ENCODE data around the gene CDH23.

Gene CDH23

DNA sequence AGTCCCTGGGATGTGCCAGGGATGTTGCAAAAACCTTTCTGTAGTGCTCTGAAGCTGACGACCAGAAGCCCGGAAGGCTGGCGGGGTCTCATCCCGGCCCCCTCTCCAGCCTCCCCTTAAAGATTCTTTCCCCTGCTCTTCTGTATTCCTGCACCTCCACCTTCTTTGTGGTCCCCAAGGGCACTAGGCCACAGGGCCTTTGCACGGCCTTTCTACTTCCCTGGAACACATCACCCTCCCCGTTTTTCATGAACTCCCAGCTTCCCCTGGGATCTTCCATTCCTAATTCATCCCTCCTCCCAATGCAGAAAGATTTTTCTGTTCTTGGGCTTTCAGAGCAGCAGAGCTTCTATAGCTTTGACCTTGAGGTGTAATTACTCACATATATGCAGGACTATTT lies 127.0 kb downstream of the CDH23 start:
- DNase-seq: no peak

DNA sequence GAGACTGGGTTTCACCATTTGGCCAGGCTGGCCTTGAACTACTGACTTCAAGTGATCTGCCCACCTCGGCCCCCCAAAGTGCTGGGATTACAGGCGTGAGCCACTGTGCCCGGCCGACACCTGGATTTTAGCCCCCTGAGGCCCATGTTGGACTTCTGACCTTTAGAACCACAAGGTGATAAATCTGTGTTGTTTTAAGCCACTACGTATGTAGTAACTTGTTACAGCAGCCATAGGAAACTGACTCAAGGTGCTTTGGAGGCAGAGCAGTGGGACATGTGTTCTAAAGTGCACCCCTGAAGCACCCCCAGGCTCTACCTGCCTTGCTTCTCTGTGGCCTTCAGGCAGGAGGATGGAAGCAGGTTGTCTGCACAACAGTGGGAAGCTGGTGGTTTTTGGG lies 128.4 kb downstream of the CDH23 start:
- no peak for DNase-seq

DNA sequence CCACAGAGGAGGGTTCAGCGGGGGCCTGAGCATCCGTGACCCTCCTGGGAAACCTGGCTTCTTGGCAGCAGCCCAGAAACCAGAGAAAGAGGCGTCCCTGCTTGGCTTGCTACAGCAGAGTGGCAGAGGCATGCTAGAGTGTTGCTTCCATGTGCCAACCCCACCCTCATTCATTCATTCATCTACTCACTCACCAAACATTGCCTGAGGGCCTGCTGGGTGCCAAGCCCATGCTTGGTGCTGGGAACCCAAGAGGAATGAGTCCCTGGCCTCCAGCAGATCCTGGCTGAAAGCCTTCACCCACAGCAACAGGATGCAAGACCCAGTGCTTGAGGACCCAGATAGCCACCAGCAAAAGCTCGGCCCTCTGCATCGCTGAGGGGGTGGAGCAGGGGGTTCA lies 129.0 kb downstream of the CDH23 start:
- DNase-seq: no peak

DNA sequence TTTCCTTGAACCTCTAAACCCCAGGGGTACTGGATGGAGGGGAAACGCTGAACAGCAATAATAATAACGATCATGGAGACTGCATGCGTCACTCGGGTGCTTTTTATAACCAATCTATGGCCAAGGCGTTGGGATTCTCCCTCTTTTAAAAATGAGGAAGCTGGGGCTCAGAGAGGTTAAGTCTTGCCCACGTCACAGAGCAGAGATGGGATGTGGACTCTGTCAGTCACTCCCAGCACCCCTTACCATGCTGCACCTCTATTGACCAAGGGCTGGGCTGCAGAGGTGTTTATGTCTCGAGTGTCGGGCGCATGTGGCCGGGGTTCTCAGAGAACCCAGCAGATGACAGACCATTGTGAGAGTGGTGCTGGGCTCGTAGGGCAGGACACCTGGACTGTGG lies 129.9 kb downstream of the CDH23 start:
- no peak for DNase-seq

DNA sequence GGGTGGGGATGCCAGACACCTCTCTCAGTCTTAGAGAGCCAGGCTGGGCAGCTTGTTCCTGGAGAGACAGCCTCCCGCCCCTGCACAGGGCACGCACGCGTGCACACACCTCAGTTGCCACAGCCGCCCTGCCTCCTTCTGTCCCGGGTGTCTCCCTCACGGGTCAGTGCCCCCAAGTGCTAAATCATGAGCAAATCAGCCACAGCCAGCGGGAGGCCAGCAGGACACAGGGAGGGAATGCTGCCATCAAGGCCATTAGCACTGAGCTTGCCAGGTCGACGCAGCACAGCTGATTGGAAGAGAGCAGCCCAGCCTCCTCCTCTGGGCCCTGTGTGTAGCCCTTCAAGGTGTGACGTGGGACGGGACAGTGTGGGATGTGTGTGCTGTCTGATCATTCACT lies 130.4 kb downstream of the CDH23 start:
- DNase-seq: no peak

DNA sequence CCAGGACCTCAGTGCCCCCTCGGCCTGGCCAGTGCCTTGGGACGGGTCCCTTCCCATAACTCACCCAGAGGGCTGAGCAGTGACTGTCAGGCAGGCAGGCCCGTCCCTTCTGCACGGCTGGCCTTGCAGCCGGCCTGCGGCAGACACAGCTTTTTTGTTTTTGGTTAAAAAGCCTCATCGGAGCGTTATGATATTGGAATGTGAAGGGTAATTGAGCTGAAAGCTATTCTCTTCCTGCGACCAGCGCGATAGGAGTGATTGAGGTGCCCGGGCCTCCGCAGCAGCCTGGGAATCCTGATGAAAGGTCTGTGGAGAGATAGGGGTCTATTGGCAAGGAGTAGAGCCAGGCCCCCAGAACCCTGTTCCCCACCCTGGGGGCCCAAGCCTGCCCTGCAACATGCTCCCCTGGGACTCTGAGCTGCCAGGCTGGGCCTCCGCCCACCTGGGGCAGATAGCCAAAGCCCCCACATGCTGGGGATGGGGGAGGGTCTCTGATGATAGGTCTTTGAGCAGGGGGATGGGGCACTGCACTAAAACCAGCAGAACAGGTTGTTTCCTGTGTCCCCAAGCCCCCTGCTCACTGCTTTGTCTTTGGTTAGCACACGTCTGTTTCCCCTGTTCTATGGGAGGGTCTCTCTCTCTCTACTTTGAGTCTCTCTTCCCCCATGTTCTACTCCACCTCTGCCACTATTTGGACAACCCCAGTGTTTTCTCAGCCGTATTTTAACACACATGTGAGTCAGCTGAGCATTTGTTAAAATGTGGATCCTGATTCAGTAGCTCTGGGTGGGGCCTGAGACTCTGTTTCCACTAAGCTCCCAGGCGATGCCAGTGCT lies 131.9 kb downstream of the CDH23 start:
- no peak for DNase-seq

DNA sequence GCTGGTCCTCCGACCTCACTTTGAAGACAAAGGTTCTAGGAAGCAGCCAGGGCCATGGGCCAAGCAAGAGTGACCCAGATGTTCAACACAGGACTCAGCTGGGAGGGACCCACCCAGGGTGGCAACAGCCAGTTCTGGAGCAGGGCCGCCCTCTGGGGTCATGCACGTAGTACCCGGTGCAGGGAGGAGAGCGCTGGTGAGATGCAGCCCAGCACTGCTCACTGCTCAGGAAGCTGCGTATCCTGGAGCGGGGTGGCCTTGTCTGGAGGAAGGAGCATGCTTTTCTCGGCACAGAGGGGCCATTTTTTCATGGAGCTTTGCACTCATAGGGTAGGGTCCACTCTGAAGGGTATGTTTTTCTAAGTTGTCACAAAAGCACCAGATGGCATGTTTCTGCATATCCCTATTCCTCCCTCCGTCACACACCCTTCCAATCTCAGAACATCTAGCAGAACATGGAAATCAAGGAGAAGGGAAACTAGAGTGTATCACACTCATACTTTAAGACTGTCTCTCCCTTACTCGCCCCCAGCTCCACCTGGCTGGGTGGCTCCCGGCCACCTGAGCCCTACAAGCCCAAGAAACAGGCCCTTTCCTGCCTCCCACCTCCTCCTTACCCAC lies 132.6 kb downstream of the CDH23 start:
- DNase-seq: no peak

DNA sequence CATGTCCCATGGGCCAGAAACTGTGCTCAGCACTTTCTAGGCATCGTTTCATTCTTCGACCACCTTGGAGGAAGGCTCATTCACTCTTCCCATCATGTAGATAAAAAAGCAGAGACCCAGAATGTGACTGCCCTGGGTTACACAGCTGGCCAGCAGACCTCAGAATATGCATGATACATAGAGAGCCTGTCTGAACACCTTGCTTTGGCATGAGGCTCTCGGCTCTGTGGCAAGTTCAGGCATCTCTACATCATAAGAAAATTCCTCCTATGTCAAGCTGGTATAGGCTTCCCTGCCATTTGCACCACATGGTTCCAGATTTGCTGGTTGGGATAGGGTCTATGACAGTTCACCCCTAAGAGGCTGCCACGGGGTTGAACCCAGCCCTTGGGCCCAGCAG lies 134.1 kb downstream of the CDH23 start:
- no peak for DNase-seq

DNA sequence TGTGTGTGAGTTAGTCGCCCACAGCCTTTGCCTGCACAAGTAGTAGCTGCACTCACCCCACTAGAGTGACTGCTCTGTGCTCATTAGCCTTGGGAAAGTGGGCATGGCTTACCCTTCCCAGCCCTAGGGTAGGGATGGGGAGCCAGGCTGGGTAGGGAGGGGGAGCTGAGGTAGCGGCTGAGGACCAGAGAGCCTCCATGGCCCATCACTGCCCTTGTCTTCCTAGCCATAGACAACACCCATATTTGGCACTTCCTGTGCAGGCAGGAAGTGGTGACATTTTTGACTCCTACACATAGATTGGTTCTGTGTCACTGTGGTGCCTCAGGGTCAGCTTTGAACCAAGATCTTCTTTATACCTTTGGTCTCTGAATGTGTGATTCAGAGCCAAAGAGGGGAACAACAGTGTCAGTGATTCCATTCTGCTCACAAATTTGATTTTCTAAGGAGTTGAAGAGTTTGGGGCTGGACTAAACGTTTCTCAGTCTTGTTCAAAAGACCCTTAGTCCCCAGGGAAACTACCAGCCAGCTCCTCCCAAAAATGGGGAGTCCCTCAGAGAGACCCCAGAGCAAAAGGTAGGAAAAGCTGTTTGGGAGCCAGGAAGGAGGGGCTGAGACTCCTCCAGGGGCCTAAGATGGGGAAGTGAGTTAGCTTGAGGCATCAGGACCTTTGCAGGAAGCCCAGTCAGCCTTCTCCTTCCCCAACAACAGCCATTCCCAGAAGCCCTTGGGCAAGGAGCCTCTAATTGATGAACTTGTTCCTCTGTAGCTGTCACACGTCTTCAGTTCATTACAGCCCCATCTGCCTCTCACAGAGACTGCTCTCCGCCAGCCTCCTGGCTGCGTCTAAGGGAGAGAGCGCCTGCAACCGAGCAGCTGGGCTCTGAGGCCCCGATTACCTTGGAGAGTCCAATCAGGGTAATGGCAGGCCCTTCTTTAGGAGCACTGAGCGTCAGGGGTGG lies 135.0 kb downstream of the CDH23 start:
- no peak for DNase-seq

DNA sequence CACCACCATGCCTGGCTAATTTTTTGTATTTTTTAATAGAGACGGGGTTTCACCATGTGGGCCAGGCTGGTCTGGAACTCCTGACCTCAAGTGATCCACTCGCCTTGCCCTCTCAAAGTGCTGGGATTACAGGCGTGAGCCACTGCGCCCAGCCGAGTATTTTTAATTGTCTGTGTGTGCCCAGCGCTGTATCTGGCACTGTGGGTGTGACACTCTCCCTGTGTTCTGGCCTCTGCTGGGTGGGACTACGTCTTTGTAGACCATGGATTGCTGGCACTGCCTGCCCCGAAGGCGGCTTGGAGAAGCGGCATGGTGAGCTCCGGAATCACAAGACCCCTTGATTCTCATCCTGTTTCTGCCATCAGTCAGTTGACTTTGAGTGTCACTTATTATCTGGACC lies 136.2 kb downstream of the CDH23 start:
- DNase-seq: no peak

DNA sequence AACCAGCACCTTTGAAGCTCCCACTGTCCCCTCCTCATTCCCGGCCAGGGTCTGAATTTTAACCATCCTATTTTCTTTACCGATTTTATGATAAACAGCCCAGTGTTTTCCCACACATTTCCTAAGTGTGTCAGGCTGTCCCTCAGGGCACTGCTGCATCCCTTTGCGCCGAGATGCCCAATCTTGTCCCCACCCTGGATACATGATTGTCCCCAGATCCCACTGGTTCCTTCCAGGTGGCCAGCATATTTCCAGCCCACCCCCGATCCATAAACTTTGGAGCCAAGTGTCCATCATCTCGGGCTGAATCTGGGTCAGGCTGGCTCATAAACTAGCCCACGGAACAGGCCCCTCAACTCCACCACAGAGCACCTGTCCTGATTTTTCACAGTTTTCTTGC lies 137.2 kb downstream of the CDH23 start:
- DNase-seq: no peak

DNA sequence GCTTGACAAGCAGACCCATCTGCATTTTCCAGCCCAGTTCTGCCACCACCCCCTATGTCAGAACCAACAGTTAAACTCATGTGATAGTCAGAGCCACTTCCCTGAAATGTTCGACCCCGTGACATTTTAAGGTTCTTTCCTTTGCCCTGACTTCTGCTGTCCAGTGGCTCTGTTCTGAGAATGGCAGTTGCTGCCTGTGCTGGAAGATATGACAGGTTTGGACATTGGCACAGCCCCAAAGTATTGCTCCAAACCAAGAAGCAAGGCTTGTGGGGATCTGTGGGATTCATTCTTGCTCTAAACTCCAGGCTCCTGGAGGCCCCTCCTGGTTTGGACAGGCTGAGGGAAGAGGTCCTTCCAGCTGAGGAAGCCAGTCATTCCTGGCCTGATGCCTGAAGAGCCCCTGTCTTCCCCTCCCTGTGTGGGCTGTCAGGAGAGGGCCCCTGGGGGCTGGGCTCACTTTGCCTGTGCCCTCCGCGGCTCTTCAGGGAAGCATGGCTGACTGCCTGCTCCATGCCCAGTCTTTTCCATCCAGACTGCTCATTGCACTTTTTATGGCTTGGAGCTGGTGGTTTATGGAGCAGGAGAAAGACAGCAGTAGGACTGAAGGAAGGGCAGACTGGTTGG lies 138.0 kb downstream of the CDH23 start:
- DNase-seq: no peak

DNA sequence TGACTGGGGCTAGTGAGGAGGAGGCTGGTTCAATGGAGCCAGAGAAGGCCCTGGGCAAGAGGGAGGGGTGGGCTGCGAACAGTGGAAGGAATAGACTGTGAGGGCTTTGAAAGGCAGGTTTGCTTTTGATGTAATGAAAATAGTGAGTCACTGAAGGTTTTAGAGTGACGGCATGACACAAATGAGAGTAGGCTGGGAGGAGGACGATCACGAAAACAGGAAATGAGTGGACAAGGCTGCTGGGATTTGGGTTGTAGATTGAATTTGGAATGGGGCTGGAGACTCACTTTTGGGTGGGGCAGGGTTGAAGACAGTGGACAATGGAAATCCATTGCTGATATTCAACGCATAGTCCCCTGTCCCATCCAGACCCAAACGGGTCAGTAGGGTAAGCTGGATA lies 139.6 kb downstream of the CDH23 start:
- DNase-seq: no peak

DNA sequence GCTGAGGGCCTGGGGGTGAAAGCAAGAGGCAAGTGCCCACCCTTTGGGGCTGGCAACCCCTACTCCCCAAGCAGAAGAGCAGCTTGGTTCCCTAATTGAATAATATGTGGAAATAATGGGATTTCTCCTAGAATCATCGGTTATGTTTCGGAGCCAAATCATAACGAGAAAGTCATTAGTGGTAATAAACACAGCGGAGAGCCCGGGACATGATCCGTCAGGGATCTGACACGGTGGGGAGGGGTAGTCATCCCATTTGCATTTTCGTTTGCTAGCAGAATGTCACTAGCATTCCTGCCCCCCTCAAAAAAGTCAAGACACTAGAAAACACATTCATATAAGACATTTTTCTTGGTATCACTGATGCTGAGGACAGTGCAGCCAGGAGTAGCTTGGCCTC lies 140.4 kb downstream of the CDH23 start:
- DNase-seq: no peak

DNA sequence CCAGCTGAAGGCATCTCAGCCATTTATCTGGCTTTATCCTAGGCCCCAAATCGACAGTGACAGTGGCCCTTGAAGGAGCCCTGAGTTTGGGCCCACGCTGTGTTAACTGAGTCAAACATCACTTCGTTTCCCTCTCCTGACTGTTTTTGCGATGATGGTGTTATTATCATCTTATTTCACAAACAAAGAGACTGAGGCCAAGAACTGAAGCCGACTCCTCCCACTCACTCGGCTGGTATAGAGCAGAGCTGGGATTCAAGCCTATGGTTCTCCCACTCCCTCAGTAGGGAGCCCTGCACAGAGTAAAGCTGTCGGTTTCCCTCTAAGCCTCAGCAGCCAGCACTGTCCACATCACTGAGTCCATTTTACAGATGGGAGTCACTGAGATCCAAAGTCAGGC lies 141.0 kb downstream of the CDH23 start:
- no peak for DNase-seq

DNA sequence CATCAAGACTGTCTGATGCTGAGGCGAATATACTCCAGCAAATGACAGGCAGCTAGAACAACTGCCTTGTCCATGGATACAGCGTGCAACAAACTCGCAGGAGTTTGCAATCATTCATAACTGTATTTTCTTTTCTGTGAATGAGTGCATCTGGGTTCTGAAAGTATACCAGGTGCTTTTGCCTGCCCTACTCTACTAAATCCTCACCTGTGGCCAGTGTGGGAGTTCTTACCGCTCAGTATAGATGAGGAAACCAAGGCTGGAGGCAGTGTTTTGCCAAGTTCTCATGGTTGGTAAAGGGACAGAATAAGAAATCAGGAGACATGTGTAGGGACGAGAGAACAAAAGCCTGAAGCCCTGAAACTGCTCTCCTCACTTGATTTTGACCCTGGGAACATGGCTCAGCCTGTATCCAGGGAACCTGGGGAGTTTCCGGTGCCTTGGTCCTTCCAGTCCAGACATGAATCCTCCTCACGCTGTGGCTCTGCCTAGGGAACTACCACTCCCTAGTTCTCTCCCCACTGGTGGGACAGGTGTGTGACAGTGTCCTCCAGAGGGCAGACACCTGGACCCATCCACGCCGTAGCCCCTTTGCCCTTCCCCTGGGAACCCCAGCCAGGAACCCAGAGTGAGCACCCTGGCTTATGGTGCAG lies 142.0 kb downstream of the CDH23 start:
- no peak for DNase-seq

DNA sequence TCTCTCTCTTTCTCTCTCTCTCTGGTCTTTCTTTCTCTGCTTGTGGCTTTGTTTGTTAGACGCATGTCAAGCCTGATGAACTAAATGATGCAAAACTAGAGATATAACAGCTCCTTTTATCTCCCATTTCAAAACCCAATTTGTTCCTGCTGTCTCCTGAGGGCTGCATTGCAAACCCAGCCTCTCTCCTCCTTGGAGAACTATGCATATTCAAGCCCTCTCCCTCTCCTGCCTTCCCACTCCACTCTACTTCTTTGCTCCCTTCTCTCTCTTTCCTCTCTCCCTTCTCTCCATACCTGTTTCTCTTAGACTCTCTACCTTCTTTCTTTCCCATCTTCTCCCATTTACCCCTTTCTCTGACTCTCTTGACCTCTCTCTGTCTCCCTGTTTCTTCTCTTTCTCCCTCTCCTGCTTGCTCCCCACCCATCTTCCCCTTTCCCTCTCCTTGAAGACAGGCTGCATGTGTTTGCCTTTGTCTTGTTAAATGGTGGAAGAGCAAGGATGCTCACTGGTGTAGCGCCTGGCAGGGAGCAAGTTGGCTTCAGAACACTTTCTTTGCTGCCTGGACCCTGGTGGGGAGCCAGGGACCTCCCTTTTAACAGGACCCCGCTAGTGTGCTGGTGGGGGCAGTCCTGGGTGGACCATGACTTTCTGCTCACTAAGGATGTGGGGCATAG lies 142.9 kb downstream of the CDH23 start:
- DNase-seq: no peak

DNA sequence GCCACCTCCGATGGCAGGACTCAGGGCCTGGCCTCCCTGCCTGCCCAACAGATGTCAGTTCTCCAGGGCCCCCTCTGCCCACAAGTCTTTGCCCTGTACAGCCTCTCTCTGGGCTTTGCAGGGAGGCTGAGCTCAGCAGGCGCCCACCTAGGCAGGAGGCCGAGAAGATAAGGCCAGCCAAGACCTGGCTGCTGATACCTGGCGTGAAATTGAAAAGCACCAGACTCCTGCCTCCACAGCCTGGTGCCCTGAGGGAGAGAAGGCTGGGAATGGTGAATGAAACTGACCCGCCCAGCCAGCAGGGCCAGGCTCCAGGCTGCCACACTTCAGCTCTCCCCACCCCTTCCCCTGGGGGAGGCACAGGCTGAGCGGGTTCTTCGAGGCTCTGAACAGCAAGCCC lies 145.8 kb downstream of the CDH23 start:
- DNase-seq: no peak

DNA sequence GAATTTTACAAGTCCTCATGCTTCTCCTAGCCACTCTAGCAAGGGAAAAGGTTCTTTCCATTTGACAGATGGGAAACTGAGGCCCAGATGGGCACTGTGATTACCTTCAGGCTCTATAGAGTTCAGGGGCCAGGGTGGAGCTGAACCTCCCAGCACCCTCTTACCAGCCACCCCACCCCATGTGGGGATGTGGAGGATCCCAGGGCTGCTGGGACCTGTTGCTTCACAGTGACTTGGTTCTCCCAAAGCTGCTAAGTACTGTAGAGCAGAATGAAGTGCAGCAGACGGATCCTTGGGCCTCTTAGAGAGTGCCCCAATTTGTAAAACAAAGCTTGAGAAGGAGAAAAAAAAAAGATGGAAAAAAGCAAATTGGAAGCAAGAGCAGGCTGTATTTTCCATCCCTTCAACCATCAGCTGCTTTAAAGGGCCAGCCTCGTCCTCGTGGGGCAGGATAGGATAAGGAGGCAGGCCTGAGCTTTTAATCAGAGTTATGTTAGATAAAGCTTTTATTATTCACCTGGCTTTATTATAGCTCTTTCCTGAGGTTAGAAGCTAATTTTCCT lies 147.0 kb downstream of the CDH23 start:
- no peak for DNase-seq

DNA sequence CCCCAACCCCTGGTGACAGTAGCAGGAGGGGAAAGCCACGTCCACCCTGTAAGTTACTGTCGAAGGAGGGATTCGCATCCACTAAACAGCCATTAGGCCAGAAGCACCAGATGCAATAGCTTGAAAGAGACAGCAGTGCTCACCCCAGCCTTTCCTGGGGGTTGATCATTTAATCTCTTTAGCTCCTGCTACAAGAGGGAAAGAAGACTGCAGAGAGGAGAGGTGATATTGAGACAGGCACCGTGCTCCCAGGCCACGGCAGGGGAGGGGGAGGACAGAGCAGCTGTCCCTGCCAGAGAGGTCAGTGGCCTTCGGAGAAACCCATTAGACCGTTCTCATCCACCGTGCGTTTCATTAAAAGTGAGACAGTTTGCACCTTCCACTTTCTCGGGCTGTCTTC lies 148.3 kb downstream of the CDH23 start:
- no peak for DNase-seq

DNA sequence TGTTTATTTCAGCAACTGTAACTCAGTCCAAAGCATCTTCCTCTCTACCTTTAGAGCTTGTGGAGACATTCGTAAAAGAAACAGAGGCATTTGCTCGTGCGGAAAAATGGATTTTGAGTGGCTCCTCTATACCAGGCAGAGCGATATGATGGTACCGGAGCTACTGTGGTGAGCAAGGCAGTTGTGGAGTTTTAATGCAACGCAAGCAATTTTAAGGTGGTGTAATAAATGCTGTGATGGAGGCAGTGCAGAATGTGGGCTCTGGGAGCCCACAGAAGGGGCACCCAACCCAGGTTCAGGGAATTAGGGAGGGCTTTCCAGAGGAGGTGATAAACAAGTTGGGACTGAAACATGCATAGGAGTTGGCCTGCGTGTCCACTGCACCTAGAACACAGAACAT lies 149.5 kb downstream of the CDH23 start:
- DNase-seq: no peak

DNA sequence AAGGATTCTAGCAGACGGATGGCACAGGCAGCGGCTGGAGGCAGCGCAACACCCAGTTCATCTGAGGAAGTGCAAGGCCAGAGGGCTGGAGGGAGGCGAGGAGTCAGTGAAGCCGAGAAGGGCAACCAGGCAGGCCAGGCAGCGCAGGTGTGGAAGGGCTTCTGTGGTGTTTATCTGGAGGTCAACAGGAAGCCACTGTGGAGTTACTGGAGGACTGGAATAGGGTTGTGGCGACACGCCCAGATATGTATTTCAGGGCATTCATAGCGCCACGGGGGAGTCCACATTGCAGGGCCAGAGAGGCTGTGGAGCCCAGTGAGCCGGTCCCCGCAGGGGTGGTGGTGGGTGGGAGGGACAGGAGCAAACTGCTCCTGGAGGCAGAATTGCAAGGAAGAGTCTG lies 150.6 kb downstream of the CDH23 start:
- DNase-seq: no peak

Data from activated naive CD4-positive, alpha-beta T cell (primary cell).